Endothelial cell of umbilical vein (primary cell): ENCODE data around the gene OLA1. TPM values are rescaled to one million over a fixed set of nuclear protein-coding genes. Genes with fewer than 3 reads are reported as not detected.

Experiments used
- BruUV-seq: library from RNA; stranded (reverse); fragments of 400-500 nt; replicated peaks from 2 replicates; lab custom pipeline; 2021; lab: Mats Ljungman, UMichigan
- CTCF ChIA-PET: fragments of 300-600, 350-600 bp; sonication (Branson Sonifier 250); formaldehyde crosslinking; loops from one replicate; lab custom pipeline; 2021; ENCODE audit warnings: antibody characterized with exemption, inconsistent platforms; lab: Charles Lee
- POLR2A ChIA-PET: fragments of 300-600, 350-600 bp; sonication (Branson Sonifier 250); formaldehyde crosslinking; loops from one replicate; lab custom pipeline; 2021; ENCODE audit warnings: antibody characterized with exemption, inconsistent platforms; lab: Charles Lee
- DNase-seq: peaks from one replicate; pipeline ENCODE4 v3.0.0-alpha.2; 2011; ENCODE audit warnings: low read depth, low spot score
- FAIRE-seq: peaks from 2 replicates; lab custom pipeline; 2011; peaks lifted over from hg19 to GRCh38; lab: Jason Lieb, UNC
- H2AFZ ChIP-seq: 2 replicates; pipeline ENCODE4 v1.6.0; 2012; ENCODE audit warnings: low read depth, low read length, control low read depth, inconsistent platforms
- H3K27ac ChIP-seq: 2 replicates; pipeline ENCODE4 v1.5.1; 2011; ENCODE audit warnings: low read depth, mild to moderate bottlenecking, control low read depth, low read length, moderate library complexity; ENCODE audit not compliant: insufficient read depth
- H3K27me3 ChIP-seq, 2 experiments: 2 replicates each; pipeline versions ENCODE4 v1.6.0 to v1.6.1; 2011; ENCODE audit warnings: low read length in 2 of 2, mixed read lengths in 1 of 2; ENCODE audit not compliant: control insufficient read depth in 2 of 2, insufficient read depth in 2 of 2
- H3K36me3 ChIP-seq, 2 experiments: 2 replicates in 1 of 2; 3 replicates in 1 of 2; pipeline ENCODE4 v1.5.1; 2011; ENCODE audit warnings: low read length in 2 of 2, mild to moderate bottlenecking in 1 of 2, moderate library complexity in 1 of 2; ENCODE audit not compliant: control insufficient read depth in 2 of 2, insufficient read depth in 2 of 2; ENCODE audit errors: extremely low read depth in 1 of 2
- H3K4me1 ChIP-seq: 3 replicates; pipeline ENCODE4 v1.5.1; 2011; ENCODE audit warnings: mild to moderate bottlenecking, low read length; ENCODE audit not compliant: control insufficient read depth, insufficient read depth; ENCODE audit errors: extremely low read depth
- H3K4me2 ChIP-seq: 2 replicates; pipeline ENCODE4 v1.6.1; 2011; ENCODE audit warnings: low read length, control low read depth, mixed read lengths; ENCODE audit not compliant: insufficient read depth
- H3K4me3 ChIP-seq, 3 experiments: fragments of 200-600 bp in 1 of 3; sonication (generic), shearing (Covaris generic) in 1 of 3; replicated peaks in 1 of 3; 2 replicates each; pipeline ENCODE4 v1.5.1; 2011 to 2016; ENCODE audit warnings: control low read depth in 3 of 3, low read length in 3 of 3, mild to moderate bottlenecking in 2 of 3, inconsistent platforms in 1 of 3, low read depth in 1 of 3, moderate library complexity in 1 of 3; ENCODE audit not compliant: insufficient read depth in 1 of 3
- H3K79me2 ChIP-seq: 2 replicates; pipeline ENCODE4 v1.6.0; 2012; ENCODE audit warnings: low read length, inconsistent platforms; ENCODE audit not compliant: control insufficient read depth, insufficient read depth
- H3K9ac ChIP-seq: replicated peaks from 2 replicates; pipeline ENCODE3; 2011; ENCODE audit warnings: low read length, control low read depth; ENCODE audit not compliant: insufficient read depth; ENCODE audit errors: extremely low read depth
- H3K9me1 ChIP-seq: replicated peaks from 3 replicates; pipeline ENCODE4 v1.6.0; 2011; ENCODE audit warnings: mild to moderate bottlenecking, low read length; ENCODE audit not compliant: control insufficient read depth, insufficient read depth; ENCODE audit errors: extremely low read depth
- H3K9me3 ChIP-seq: replicated peaks from 2 replicates; pipeline ENCODE4 v1.5.1; 2012; ENCODE audit warnings: low read length, inconsistent platforms; ENCODE audit not compliant: control insufficient read depth, insufficient read depth
- H4K20me1 ChIP-seq: replicated peaks from 2 replicates; pipeline ENCODE3; 2011; ENCODE audit warnings: mild to moderate bottlenecking, low read length; ENCODE audit not compliant: control insufficient read depth, insufficient read depth; ENCODE audit errors: extremely low read depth
- EZH2 ChIP-seq: IDR thresholded peaks from 2 replicates; pipeline ENCODE4 v1.6.1; 2012; ENCODE audit warnings: borderline replicate concordance, low read depth, mild to moderate bottlenecking, moderate library complexity, low read length, inconsistent platforms; ENCODE audit not compliant: severe bottlenecking
- FOS ChIP-seq: IDR thresholded peaks from 2 replicates; pipeline ENCODE4 v1.6.1; 2011; ENCODE audit warnings: mild to moderate bottlenecking, low read length, moderate library complexity, borderline replicate concordance; ENCODE audit not compliant: insufficient read depth
- GATA2 ChIP-seq: IDR thresholded peaks from 2 replicates; pipeline ENCODE4 v1.7.0; 2011; ENCODE audit warnings: low read depth, mild to moderate bottlenecking, moderate library complexity, mixed read lengths, low read length; ENCODE audit not compliant: insufficient read length, insufficient read depth
- JUN ChIP-seq: IDR thresholded peaks from 2 replicates; pipeline ENCODE4 v1.6.1; 2011; ENCODE audit warnings: borderline replicate concordance, low read depth; ENCODE audit not compliant: insufficient read length, insufficient read depth
- MYC ChIP-seq: IDR thresholded peaks from one replicate; pipeline ENCODE4 v1.6.1; 2011; ENCODE audit warnings: mild to moderate bottlenecking, low read depth, low read length
- POLR2A ChIP-seq: IDR thresholded peaks from 2 replicates; pipeline ENCODE4 v1.6.1; 2012; ENCODE audit warnings: low read depth, mild to moderate bottlenecking, control low read depth, low read length
- POLR2AphosphoS5 ChIP-seq: IDR thresholded peaks from 2 replicates; pipeline ENCODE4 v1.6.1; 2012; ENCODE audit warnings: low read depth, mild to moderate bottlenecking, control low read depth, low read length, moderate library complexity; ENCODE audit not compliant: insufficient read depth
- dilution Hi-C: fragments of 300-500 bp; cut with MboI; formaldehyde crosslinking; loops from one replicate; pipeline ENCODE4 v1.15.0; 2019; ENCODE audit warnings: low sequenced_read_pairs; ENCODE audit not compliant: extremely low pct_ligation_motif_present
- intact Hi-C: fragments of 100-400 bp; cut with micrococcal nuclease; formaldehyde crosslinking; loops from one replicate; pipeline ENCODE4 v1.10.0; 2022
- polyA plus RNA-seq, 4 experiments: library from polyadenylated mRNA; depleted of rRNA in 3 of 4; stranded (reverse) in 3 of 4; unstranded in 1 of 4; fragments of >200 nt; gene quantifications; 2 replicates each; pipeline versions ENCODE4 v1.2.1 to v1.2.3, GENCODE V29; 2011 to 2012; ENCODE audit warnings: missing spikeins in 1 of 4
- total RNA-seq: library from RNA; stranded (reverse); gene quantifications from 2 replicates; pipeline ENCODE4 v1.2.3, GENCODE V29; 2021
- TF ChIP-seq, protein P1 (sequence below), 2 donors: IDR thresholded peaks; 1 replicate in 1 of 2; 2 replicates in 1 of 2; pipeline ENCODE4 v1.5.1; 2011; ENCODE audit warnings: low read length in 2 of 2, mild to moderate bottlenecking in 2 of 2, moderate library complexity in 2 of 2, control low read depth in 1 of 2, inconsistent platforms in 1 of 2, low read depth in 1 of 2; ENCODE audit not compliant: insufficient read depth in 1 of 2; ENCODE audit errors: extremely low read depth in 1 of 2
- TF ChIP-seq, protein P2 (sequence below): IDR thresholded peaks from 2 replicates; pipeline ENCODE4 v1.6.1; 2011; ENCODE audit not compliant: insufficient read depth, insufficient read length

OLA1 gene
- total and polyA plus RNA-seq, 2 donors (not counting 3 experiments of a cell fraction or from before 2014, with no cell fraction given), result 30.6 to 93.9 TPM

DNA sequence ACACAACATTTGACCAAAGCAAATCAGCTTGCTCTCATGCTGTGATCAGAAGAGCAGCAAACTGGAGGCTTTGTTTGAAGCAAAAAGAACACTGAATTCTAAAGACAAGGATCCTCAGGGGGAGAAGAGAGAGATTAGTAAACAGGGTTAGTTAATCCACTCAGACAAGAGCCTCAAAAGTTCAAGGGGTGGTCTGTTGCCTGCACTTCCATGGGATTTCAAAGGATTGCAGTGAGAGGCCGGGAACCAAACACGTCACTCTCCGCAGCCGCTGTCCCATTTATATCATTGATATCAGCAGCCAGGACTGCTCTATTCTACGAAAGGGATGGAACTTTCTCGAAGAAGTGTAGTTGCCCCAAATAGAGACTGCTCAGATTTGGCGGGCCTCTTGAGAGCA, 185.4 kb downstream of the OLA1 start:
- CTCF ChIA-PET, result interaction anchor here (1.0 kb wide), 2 partner anchors 15 to 179 kb away, joined by 3 to 4 read pairs; no protein-coding TSS in a partner anchor
- dilution Hi-C loops, result no loop called here
- H4K20me1 ChIP-seq, result no peaks in the 10 kb centered on the region
- H3K9ac ChIP-seq, result no peak overlapping the region
- POLR2A ChIA-PET, result no interaction called here
- no peaks in the 10 kb centered on the region for H3K36me3 ChIP-seq
- H3K27me3 ChIP-seq, result peaks cover 0 to 2% of the 10 kb centered on the region in 2 experiments
- no peak overlapping the region for H3K27ac ChIP-seq
- no peaks in the 10 kb centered on the region for H3K9me3 ChIP-seq
- intact Hi-C loops, result no loop called here
- DNase-seq (no peak), FAIRE-seq (no peak)
- H3K4me3 ChIP-seq, result no peak overlapping the region
- no peaks in the 10 kb centered on the region for H3K9me1 ChIP-seq
- BruUV-seq, result no TSS peak
- no peak overlapping the region for H3K4me2 ChIP-seq
- peaks cover 15% of the 10 kb centered on the region for H3K4me1 ChIP-seq
- no peaks in the 10 kb centered on the region for H3K79me2 ChIP-seq
- H2AFZ ChIP-seq, result no peak overlapping the region
- no peak for TF ChIP-seq FOS
- no peak for TF ChIP-seq POLR2A
- no peak for TF ChIP-seq POLR2AphosphoS5
- no peak for TF ChIP-seq EZH2
- TF ChIP-seq JUN, result no peak
- TF ChIP-seq, protein P1, sequence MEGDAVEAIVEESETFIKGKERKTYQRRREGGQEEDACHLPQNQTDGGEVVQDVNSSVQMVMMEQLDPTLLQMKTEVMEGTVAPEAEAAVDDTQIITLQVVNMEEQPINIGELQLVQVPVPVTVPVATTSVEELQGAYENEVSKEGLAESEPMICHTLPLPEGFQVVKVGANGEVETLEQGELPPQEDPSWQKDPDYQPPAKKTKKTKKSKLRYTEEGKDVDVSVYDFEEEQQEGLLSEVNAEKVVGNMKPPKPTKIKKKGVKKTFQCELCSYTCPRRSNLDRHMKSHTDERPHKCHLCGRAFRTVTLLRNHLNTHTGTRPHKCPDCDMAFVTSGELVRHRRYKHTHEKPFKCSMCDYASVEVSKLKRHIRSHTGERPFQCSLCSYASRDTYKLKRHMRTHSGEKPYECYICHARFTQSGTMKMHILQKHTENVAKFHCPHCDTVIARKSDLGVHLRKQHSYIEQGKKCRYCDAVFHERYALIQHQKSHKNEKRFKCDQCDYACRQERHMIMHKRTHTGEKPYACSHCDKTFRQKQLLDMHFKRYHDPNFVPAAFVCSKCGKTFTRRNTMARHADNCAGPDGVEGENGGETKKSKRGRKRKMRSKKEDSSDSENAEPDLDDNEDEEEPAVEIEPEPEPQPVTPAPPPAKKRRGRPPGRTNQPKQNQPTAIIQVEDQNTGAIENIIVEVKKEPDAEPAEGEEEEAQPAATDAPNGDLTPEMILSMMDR (IDR thresholded peaks at IDR 0.05; ENCODE audit: extremely low read depth in 1 of 2, insufficient read depth in 1 of 2, low read depth in 1 of 2, low read length in 2 of 2), result no peak
- TF ChIP-seq GATA2, result no peak
- TF ChIP-seq MYC, result no peak
- TF ChIP-seq, protein P2, sequence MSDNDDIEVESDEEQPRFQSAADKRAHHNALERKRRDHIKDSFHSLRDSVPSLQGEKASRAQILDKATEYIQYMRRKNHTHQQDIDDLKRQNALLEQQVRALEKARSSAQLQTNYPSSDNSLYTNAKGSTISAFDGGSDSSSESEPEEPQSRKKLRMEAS, result no peak
